ENCODE measurements around the gene TMEM130.

TMEM130 gene

GRCh38 chr7:98869597-98870120 is at the start of gene TMEM130:
TSS of gene TMEM130 (minus strand) at chr7:98870014. CDS start at chr7:98869861, 153 bp downstream.
- peak; percentile 4 to 28 for ATAC-seq

GRCh38 chr7:98917331-98917730 is 47.5 kb upstream of the TMEM130 start:
- ATAC-seq: no peak

- ATAC-seq: no peak
Measured at GRCh38 chr7:98913612-98914011, 43.8 kb upstream of the TMEM130 start.

- no peak for ATAC-seq
Measured at GRCh38 chr7:98913026-98913425, 43.2 kb upstream of the TMEM130 start.

GRCh38 chr7:98911916-98912315 is 42.1 kb upstream of the TMEM130 start:
- no peak for ATAC-seq

- no peak for ATAC-seq
Measured at GRCh38 chr7:98910427-98910826, 40.6 kb upstream of the TMEM130 start.

GRCh38 chr7:98909487-98909886 is 39.7 kb upstream of the TMEM130 start:
- no peak for ATAC-seq

GRCh38 chr7:98908585-98908984 is 38.8 kb upstream of the TMEM130 start:
- ATAC-seq: no peak

GRCh38 chr7:98907570-98907969 is 37.8 kb upstream of the TMEM130 start:
- no peak for ATAC-seq

- no peak for ATAC-seq
Measured at GRCh38 chr7:98903246-98903645, 33.4 kb upstream of the TMEM130 start.

GRCh38 chr7:98902523-98902922 is 32.7 kb upstream of the TMEM130 start:
- no peak for ATAC-seq

- ATAC-seq: no peak
Measured at GRCh38 chr7:98900815-98901214, 31.0 kb upstream of the TMEM130 start.

GRCh38 chr7:98899816-98900215 is 30.0 kb upstream of the TMEM130 start:
- ATAC-seq: no peak

GRCh38 chr7:98892609-98893008 is 22.8 kb upstream of the TMEM130 start:
- ATAC-seq: no peak

- ATAC-seq: no peak
Measured at GRCh38 chr7:98887038-98887437, 17.2 kb upstream of the TMEM130 start.

GRCh38 chr7:98884416-98884815 is 14.6 kb upstream of the TMEM130 start:
- ATAC-seq: no peak

- no peak for ATAC-seq
Measured at GRCh38 chr7:98881561-98882315, 11.9 kb upstream of the TMEM130 start.

GRCh38 chr7:98880485-98880884 is 10.7 kb upstream of the TMEM130 start:
- no peak for ATAC-seq

- no peak for ATAC-seq
Measured at GRCh38 chr7:98879979-98880315, 10.1 kb upstream of the TMEM130 start.

GRCh38 chr7:98879198-98879978 is 9.6 kb upstream of the TMEM130 start:
- peak; percentile 79 to 83 for ATAC-seq

GRCh38 chr7:98878365-98879197 is 8.8 kb upstream of the TMEM130 start, which contains the start of gene TRRAP:
TSS of gene TRRAP (plus strand) at chr7:98878532. CDS start at chr7:98881151, 2,619 bp downstream.
- ATAC-seq: peak; percentile 70 to 78

- ATAC-seq: no peak
Measured at GRCh38 chr7:98877692-98878364, 8.0 kb upstream of the TMEM130 start.

Measured in activated CD4-positive, CD25-positive, alpha-beta regulatory T cell treated with anti-CD3 and anti-CD28 coated beads, Interleukin-2, amount 50 U/mL, for 24 hours (primary cell).